HG03064 (cell line): ENCODE measurements around the gene DNAH8.

ENCODE experiments used
- ATAC-seq: cut with Tn5 transposase; IDR thresholded peaks from one replicate; pipeline ENCODE4 v1.9.1; 2021; ENCODE audit warnings: low read depth; ENCODE audit not compliant: unreplicated experiment

Gene DNAH8

GRCh38 chr6:39047434-39048327 lies 332.6 kb downstream of the DNAH8 start:
- ATAC-seq: no peak

DNA sequence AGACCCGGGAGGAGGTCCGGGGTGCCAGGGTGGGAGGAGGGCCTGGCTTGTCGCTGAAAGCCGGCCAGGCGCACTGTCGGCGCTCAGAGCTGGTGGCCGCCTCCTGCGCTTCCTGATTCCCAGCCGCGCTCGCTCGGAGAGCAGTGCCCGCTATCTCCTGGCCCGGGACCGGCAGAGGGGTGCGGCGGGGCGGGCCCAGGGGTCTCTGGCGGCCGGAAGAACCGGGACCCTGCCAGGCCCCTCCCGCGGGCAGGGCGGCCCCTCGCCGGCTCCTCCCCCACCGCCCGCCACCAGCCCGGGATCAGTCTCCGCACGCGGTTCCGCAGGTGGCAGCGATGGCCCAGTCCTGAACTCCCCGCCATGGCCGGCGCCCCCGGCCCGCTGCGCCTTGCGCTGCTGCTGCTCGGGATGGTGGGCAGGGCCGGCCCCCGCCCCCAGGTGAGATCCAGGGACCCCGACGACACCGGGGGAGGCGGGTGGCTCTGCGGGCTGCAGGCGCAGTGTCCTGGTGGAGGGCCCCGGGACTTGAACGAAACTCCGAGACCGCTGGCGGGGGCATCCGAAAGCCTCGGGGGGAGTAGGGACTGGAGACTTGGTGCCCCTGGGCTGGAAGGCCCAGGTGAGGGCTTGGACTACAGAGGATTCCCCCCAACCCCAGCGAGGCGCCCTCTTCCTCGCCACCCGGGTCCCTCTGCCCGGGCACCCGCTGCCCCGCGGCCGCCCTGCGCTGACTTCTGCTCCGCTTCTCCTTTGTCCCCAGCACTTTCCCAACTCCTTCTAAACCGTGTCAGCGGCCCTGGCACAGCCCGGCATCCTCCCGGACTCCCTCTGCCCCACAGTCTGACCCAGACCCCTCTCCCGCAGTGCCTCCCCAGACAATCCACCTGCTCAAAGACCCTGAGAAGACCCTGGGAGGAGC lies 333.6 kb downstream of the DNAH8 start, which contains the start of gene GLP1R:
GLP1R (plus strand) TSS at position 301 of the 919 bp plus-strand sequence; CDS start at position 361, 60 bp downstream.
- no peak for ATAC-seq

DNA sequence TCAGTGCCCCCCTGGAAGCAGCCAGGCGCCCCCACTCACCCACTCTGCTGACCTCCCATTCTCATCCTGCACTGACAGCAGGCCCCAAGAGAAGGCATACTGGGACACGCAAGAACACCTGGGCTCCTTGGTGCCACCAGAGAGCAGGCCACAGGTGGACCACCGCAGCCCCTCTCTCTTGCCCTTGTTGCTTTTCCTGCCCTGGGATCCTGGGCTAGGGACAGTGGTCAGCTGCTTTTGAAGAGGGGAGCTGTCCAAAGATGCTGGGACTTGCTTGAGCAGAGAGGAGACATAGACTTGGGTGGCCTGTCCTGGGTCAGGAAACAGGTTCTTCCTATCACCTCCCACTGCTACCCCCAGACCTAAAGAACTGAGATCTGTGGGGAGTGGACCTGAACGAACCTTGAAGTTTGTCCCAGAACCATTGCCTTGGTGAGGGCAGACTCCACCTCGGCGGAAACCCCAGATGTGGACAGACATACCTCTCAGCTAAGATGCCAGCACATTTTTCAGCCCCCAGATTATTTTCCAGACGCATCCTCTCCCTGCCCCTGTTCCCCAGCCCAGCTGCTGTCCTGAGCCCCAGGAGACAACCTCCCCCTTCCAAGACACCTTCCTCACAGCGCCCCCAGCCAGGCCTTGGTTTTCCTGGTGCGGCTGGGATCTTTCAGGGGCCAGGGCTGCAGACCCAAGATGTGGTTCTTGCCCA lies 334.6 kb downstream of the DNAH8 start:
- no peak for ATAC-seq

GRCh38 chr6:39050453-39051112 lies 335.5 kb downstream of the DNAH8 start:
- ATAC-seq: no peak

DNA sequence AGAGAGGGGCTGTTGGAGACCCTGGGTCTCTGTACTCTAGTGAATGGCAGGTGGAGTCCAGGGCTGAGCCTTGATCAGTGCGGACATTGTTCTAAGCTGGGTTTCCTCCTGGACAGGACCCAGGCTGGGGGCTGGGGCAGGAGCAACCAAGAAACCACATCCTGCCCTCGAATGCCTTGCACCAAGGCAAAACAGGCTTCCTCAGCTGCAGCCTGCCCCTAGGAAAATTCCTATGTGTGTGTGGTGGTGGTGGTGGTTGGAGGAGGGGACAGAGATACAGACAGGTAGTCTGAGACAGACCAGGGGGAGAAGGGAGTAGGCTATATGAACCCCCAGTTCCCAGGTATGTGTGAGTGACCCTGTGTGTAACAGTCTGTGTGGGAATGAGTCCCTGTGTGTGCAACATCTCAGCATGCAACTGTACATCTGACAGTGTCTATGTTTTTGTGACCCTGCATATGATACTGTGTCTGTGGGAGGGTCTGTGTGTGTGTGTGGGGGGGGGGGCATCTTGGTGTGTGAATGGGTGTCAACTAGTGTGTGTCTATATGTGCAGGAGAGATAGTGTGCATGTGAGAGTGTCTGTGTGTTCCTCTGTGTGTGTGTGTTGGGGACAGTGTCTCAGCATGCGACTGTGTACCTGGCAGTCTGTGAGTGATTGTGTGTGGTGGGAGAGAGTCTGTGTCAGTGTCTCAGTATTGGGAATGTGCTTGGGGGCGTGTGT lies 336.4 kb downstream of the DNAH8 start:
- no peak for ATAC-seq

DNA sequence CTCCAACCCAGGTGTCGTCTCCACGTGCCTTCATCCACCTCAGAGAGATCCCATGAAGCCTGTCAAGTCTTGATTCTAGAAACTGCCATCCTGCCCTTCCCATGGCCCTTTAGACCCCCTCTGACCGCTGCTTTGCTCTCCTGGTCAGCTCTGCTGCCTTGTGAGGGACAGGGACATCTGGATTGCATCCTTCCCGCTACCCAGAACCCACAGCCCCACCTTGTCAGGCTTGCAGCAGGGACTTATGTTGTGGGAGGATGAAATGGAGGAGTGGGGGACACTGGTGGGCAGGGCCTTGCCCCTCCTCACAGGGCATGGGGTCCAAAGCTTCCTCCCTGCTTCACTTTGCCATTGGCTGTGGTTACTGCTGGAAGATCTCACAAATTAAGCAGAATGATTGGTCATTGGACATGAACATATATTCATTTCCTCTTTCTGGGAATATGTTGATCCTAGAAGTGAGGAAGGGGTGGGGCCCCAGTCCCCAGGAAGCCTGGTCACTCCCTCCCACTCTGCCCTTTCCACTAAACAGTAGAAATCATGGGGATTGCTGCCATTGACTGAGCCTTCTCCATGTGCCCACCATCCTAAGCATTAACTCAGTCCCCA lies 338.0 kb downstream of the DNAH8 start:
- ATAC-seq: no peak

DNA sequence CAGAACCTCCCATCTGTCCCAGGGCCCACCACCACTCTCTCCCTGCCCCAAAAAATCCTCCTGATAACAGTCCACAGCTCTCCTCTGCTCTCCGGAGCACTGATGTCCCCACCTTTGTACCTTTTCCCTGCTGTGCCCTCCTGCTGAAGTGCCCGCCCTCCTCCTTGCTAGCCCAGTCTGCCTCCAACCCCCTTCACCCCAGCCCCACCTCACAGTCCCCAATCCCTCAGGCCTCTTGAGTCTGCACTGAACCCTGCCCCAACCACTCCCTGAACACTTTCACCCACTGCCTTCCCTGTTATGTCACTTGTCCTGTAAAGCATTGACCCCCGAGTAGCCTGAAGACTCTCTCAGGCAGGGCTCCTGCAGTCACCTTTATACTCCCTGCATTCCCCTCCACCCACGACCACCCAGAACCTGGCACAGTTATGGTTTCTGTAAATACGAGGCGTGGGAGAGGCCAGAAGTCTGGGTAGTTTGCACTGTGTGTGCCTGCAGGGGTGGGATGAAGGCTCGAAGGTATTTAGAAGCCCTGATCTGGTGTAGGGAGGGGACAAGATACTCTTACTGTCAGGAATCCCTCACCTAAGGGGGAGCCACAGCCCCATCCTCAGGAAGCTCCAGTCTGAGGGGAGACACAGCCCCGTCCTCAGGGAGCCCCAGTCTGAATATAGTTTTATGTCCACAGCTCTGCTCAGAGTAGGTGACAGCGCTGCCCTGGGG lies 338.9 kb downstream of the DNAH8 start:
- no peak for ATAC-seq

GRCh38 chr6:39054577-39055142 lies 339.5 kb downstream of the DNAH8 start:
- no peak for ATAC-seq

DNA sequence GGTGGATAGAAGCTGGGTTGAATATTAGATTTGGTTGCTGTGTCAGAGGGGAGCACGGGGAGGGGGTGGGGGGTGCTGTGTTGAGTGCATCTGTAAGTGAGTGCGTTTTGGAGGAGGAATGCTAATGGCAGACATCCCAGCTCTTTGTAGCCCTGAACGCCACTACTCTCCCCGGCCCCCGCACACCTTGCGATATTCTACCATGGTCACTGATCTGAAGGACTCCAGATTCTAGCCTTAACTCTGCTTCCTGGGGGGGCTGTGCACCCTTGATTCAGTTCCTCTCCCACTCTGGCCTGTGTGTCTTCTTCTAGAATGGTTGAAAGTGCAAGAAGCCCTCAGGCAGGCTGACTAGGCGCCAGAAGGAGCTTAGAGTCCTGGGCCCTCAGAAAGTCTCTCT lies 340.6 kb downstream of the DNAH8 start:
- ATAC-seq: no peak

DNA sequence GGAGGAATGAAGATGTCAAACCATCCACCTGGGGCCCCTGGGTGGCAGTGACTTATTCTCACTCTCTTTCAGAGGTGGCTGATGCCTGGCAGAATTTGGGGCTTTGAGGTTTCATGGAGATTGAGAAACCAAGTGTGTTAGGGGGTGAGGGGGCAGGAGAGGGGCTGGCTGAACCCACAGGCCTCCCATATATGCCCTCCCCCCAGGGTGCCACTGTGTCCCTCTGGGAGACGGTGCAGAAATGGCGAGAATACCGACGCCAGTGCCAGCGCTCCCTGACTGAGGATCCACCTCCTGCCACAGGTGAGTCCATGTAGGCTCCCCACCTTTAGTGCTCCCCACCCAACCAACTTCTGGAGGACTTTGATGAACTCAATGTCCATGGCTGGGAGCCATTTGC lies 341.1 kb downstream of the DNAH8 start:
- ATAC-seq: no peak

DNA sequence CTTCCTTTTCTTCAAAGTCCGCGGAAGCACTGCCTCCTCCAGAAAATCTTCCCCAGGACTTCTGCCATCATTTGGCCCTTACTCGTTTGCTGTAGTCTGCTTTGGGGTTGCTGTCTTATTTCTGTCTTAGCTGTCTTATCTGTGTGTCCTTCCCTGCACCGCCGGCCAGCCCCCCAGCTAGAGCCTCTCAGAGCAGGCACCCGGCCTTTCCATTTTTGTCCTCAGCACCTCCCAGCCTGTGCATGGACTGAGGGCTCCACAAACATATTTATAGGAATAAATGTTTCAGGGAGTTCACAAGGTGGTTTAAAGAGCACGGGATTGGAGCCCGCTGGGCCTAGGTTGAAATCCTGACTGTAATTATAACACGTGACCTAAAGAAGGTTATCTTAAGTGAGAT lies 341.6 kb downstream of the DNAH8 start:
- no peak for ATAC-seq

DNA sequence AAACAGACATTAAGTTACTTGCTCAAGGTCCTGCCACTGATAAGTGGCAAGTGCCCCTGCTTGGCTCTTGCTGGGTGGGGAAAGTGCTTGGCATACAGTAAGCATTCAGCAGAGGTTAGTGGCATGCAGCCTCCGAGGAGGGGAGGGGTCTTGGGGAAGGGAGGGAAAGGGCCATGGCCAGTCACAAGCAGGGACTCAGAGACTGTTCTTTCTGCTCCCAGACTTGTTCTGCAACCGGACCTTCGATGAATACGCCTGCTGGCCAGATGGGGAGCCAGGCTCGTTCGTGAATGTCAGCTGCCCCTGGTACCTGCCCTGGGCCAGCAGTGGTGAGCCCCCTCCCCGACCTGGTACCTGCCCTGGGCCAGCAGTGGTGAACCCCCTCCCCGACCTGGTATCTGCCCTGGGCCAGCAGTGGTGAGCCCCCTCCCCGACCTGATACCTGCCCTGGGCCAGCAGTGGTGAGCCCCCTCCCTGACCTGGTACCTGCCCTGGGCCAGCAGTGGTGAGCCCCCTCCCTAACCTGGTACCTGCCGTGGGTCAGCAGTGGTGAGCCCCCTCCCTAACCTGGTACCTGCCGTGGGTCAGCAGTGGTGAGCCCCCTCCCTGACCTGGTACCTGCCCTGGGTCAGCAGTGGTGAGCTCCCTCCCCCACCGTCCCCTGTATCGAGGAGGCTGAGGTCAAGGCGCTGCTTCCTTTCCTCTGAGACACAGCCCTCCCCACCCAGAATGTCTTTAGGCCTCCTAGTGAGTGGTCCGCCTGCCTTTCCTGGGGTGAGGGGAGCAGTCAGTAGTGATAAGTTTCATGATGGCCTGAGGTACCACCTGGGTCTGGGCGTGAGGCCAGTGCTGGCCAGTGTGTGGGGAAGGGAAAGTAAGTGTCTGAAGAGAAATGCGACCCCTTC lies 342.4 kb downstream of the DNAH8 start:
- no peak for ATAC-seq

- ATAC-seq: no peak
Measured at GRCh38 chr6:39058471-39059147, 343.5 kb downstream of the DNAH8 start.

DNA sequence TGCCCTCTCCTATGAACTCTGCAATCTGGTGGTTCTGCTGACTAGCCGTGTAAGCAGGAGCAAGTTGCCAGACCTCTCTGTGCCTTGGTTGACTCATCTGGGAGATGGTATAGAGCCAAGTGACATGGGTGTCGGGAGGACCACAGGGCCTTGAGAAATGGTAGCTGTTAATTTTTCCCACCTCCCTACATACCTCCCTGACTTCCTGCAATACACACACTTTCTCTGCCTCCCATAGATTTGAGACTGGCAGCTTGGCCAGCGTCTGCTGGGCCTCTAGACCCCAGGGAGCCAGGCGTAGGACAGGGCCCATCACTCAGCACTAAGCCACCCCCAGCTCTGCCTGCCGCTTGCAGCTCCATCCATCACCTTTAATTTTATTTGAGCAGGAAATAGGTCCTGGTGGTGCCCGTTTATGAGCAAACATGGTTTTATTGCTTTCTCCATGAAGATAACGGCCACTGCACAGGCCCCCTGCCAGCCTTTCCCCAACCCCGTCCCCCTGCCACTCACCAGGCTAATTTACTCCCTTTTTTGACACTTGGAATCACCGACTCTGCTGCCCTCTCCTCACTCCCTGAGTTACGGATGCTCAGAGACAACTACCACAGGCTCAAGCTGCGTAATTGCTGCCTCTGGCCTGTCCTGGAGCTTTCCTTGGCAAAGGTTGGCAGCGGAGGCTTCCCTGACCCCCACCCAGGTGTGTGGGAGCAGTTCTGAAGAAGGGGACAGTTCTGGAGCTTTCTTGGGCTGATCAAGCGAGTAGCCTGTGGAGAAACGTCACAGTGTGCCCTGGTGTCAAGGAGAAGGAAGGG lies 344.6 kb downstream of the DNAH8 start:
- no peak for ATAC-seq

GRCh38 chr6:39060467-39061160 lies 345.5 kb downstream of the DNAH8 start:
- ATAC-seq: no peak
